MM.1S (cell line): ENCODE measurements around the gene ABHD18.
"Not testable (repeated sequence)": the region's sequence is repeated elsewhere in the genome, so short reads cannot be mapped to it uniquely, and the experiment has no call there.

Source experiments
- CTCF ChIP-seq: fragments of 300-600 bp; sonication (generic); IDR thresholded peaks from 2 replicates; pipeline ENCODE4 v1.5.1; 2016; ENCODE audit warnings: antibody characterized with exemption, low read length, mixed read lengths
- EZH2phosphoT487 ChIP-seq: fragments of 300-600 bp; sonication (generic); IDR thresholded peaks from 2 replicates; pipeline ENCODE4 v1.6.1; 2018; ENCODE audit warnings: antibody characterized with exemption, low read length

- not testable (repeated sequence) for TF ChIP-seq CTCF, EZH2phosphoT487
Measured at GRCh38 chr4:127963633-127964398, 1.4 kb upstream of the ABHD18 start.
